HG03060 (cell line): ENCODE results near the gene HOXA7.

Experiments used
- ATAC-seq: cut with Tn5 transposase; IDR thresholded peaks from one replicate; pipeline ENCODE4 v1.9.1; 2021; ENCODE audit warnings: low read depth, moderate number of reproducible peaks; ENCODE audit not compliant: unreplicated experiment

HOXA7 gene

GRCh38 chr7:27156508-27156898, at the start of gene HOXA7:
TSS of gene HOXA7 (minus strand) at chr7:27156675. CDS start at chr7:27156545, 130 bp downstream.
- ATAC-seq: no peak

GRCh38 chr7:27205325-27206280, 49.1 kb upstream of the HOXA7 start:
- no peak for ATAC-seq

- ATAC-seq: no peak
Measured at GRCh38 chr7:27204851-27205322, 48.4 kb upstream of the HOXA7 start.

- ATAC-seq: no peak
Measured at GRCh38 chr7:27203964-27204594, 47.6 kb upstream of the HOXA7 start.

GRCh38 chr7:27203365-27203953, 47.0 kb upstream of the HOXA7 start:
- no peak for ATAC-seq

- ATAC-seq: no peak
Measured at GRCh38 chr7:27202862-27203134, 46.3 kb upstream of the HOXA7 start.

GRCh38 chr7:27202018-27202861, 45.8 kb upstream of the HOXA7 start:
- no peak for ATAC-seq

- ATAC-seq: no peak
Measured at GRCh38 chr7:27201580-27202017, 45.1 kb upstream of the HOXA7 start.

- ATAC-seq: no peak
Measured at GRCh38 chr7:27200761-27201579, 44.5 kb upstream of the HOXA7 start.

GRCh38 chr7:27199849-27200760, 43.6 kb upstream of the HOXA7 start, which contains the start of gene HOXA13:
TSS of gene HOXA13 (minus strand) at chr7:27200091. CDS start at chr7:27200077, 14 bp downstream.
- no peak for ATAC-seq

- ATAC-seq: no peak
Measured at GRCh38 chr7:27198871-27199801, 42.7 kb upstream of the HOXA7 start.

GRCh38 chr7:27198138-27198841, 41.8 kb upstream of the HOXA7 start:
- ATAC-seq: no peak

- no peak for ATAC-seq
Measured at GRCh38 chr7:27197137-27198042, 40.9 kb upstream of the HOXA7 start.

GRCh38 chr7:27196287-27196767, 39.9 kb upstream of the HOXA7 start:
- ATAC-seq: no peak

GRCh38 chr7:27194686-27195379, 38.4 kb upstream of the HOXA7 start:
- no peak for ATAC-seq
